GM12865 (cell line): Measurements from ENCODE around the gene APOL4.

Experiments
- DNase-seq: peaks from one replicate; pipeline ENCODE4 v3.0.0; 2010; ENCODE audit warnings: low read depth
- H3K4me3 ChIP-seq: 2 replicates; pipeline ENCODE4 v1.5.1; 2011; ENCODE audit warnings: mild to moderate bottlenecking, low read depth, low read length, control low read depth
- CTCF ChIP-seq: IDR thresholded peaks from 2 replicates; pipeline ENCODE4 v1.5.1; 2011; ENCODE audit warnings: low read length, control low read depth, low read depth, inconsistent platforms; ENCODE audit not compliant: insufficient read depth; ENCODE audit errors: missing control alignments

Gene APOL4

GRCh38 chr22:36151006-36151595 is 50.5 kb downstream of the APOL4 start:
- no peak overlapping the region for H3K4me3 ChIP-seq
- TF ChIP-seq CTCF = no peak
- no peak for DNase-seq

GRCh38 chr22:36149441-36149840 is 52.2 kb downstream of the APOL4 start:
- no peak for TF ChIP-seq CTCF
- no peak for DNase-seq
- no peak overlapping the region for H3K4me3 ChIP-seq

- DNase-seq = no peak
- H3K4me3 ChIP-seq = no peak overlapping the region
These were observed 53.2 kb downstream of the APOL4 start for GRCh38 chr22:36148411-36148810.

GRCh38 chr22:36147196-36147791 is 54.3 kb downstream of the APOL4 start:
- no peak for DNase-seq
- no peak for TF ChIP-seq CTCF
- H3K4me3 ChIP-seq = no peak overlapping the region

More at GRCh38 chr22:36148411-36148810, 53.2 kb downstream of the APOL4 start:
- no peak for TF ChIP-seq CTCF

- TF ChIP-seq CTCF = no peak
- DNase-seq = no peak
- no peak overlapping the region for H3K4me3 ChIP-seq
These were observed 55.7 kb downstream of the APOL4 start for GRCh38 chr22:36145881-36146280.

- TF ChIP-seq CTCF = peak; percentile 63
- DNase-seq = peak; percentile 42
- no peak overlapping the region for H3K4me3 ChIP-seq
These were observed 56.6 kb downstream of the APOL4 start for GRCh38 chr22:36144886-36145541.
